ENCODE data around the gene HLCS. TPM values are rescaled to one million over a fixed set of nuclear protein-coding genes. Genes with fewer than 3 reads are reported as not detected.

HLCS gene
- total and polyA plus RNA-seq, 2 experiments from 2014 or later, result 12.4 to 20.1 TPM

DNA sequence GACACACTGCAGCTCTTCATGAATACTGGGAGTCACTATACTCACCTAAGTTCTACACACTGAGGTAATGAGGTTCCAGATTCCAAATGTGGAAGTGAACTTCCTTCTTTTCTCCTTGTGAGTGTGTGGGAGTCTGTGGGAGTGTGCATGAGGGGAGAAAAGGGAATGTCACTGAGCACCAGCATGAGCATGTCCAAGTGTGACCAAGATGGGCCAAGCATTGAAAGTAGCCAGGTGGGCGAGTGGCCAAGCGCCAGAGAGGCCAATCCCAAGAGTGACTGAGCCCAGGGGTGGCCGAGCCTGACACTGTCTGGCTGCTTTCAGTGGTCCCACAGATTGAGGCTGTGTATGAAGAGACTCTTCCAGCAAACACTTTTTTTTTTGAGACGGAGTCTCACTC is 132.3 kb downstream of the HLCS start:
- Histone ChIP-seq H3K27ac (no peak overlapping the region), H3K4me3 (no peak overlapping the region), H3K9me3 (ENCODE audit: low read depth) (no peaks in the 10 kb centered on the region), H3K36me3 (no peaks in the 10 kb centered on the region), H3K27me3 (no peaks in the 10 kb centered on the region), H3K4me1 (ENCODE audit: low read depth) (no peaks in the 10 kb centered on the region)
- no peak for DNase-seq (ENCODE audit: low read depth in 1 of 2, low spot score in 1 of 2)
- TF ChIP-seq, protein P1, sequence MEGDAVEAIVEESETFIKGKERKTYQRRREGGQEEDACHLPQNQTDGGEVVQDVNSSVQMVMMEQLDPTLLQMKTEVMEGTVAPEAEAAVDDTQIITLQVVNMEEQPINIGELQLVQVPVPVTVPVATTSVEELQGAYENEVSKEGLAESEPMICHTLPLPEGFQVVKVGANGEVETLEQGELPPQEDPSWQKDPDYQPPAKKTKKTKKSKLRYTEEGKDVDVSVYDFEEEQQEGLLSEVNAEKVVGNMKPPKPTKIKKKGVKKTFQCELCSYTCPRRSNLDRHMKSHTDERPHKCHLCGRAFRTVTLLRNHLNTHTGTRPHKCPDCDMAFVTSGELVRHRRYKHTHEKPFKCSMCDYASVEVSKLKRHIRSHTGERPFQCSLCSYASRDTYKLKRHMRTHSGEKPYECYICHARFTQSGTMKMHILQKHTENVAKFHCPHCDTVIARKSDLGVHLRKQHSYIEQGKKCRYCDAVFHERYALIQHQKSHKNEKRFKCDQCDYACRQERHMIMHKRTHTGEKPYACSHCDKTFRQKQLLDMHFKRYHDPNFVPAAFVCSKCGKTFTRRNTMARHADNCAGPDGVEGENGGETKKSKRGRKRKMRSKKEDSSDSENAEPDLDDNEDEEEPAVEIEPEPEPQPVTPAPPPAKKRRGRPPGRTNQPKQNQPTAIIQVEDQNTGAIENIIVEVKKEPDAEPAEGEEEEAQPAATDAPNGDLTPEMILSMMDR (IDR thresholded peaks at IDR 0.05; ENCODE audit: low read depth, low read length), result no peak

DNA sequence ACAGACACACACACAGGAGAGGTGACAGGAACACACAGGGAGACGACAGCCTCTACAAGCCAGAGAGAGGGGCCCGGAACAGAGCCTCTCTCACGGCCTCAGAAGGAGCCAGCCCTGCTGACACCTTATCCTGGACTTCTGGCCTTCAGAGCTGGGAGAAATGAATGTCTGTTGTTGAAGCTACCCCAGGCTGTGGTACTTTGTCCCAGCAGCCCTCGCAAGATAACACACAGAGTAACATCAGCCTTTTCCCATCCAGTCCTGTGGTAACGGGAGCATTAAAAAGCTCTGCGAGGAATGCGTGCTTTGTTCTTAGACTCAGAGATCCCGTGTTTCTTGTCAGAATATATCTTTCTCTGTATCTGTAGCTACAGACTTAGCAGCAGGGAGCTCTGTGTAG is 136.4 kb downstream of the HLCS start:
- H3K36me3 ChIP-seq, result no peaks in the 10 kb centered on the region
- H3K9me3 ChIP-seq (ENCODE audit: low read depth), result no peaks in the 10 kb centered on the region
- DNase-seq (ENCODE audit: low read depth in 1 of 2, low spot score in 1 of 2), result peak in 1 of 2 donors; percentile 28
- no peak overlapping the region for H3K4me3 ChIP-seq
- H3K27ac ChIP-seq, result peak overlapping the region; percentile 7
- no peaks in the 10 kb centered on the region for H3K27me3 ChIP-seq
- H3K4me1 ChIP-seq (ENCODE audit: low read depth), result peaks cover 6% of the 10 kb centered on the region
- TF ChIP-seq, protein P1 (IDR thresholded peaks at IDR 0.05; ENCODE audit: low read depth, low read length), result no peak

DNA sequence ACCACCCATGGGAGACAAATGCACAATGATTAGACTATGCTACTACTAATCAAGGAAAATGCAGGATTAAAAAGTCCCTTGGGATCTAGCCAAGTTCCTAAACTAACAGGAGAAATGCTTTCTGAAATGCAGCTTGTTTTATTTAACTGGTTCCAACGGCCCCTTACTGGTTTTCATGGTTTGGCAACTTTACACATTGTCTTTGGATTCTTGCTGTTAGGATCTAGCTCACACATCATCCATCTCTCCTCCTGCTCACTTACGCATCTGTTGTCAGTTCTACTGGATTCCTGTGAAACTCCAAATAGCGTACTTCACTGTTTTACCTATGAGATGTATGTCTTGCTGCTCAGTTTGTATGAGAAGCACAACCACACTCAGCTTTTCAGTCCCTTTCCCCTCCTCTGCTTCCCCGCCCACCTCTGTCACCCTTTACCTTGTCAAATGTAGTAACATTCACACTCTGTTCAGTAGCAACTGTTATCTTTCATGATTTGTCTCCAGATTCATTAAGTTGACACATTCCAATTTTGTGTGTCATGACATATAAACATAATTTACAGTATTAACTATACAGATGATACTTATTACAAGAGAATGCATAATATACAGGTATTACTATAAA is 137.5 kb downstream of the HLCS start:
- Histone ChIP-seq H3K9me3 (ENCODE audit: low read depth) (no peaks in the 10 kb centered on the region), H3K27ac (no peak overlapping the region), H3K27me3 (no peaks in the 10 kb centered on the region), H3K4me1 (ENCODE audit: low read depth) (peaks cover 6% of the 10 kb centered on the region), H3K4me3 (no peak overlapping the region), H3K36me3 (no peaks in the 10 kb centered on the region)
- peak in 1 of 2 donors; percentile 4 for DNase-seq (ENCODE audit: low read depth in 1 of 2, low spot score in 1 of 2)
- TF ChIP-seq, protein P1 (IDR thresholded peaks at IDR 0.05; ENCODE audit: low read depth, low read length), result no peak

DNA sequence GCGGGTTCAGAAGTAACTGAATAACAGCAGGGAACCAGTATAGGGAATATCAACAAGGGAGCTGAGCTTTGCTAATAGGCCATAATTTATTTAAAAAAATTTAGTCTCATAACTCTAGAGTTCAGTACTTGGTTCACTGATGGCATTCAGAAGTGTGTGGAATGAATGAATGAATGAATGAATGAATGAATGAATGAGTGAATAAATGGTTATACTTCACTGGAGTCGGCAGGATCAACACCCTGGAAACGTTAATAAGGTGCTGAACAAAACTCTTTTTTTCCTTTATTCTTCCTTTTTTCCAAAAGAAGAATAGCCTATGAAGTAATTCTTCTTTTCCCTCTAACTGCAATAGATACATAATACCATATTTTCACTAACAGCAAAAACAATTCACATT is 138.3 kb downstream of the HLCS start:
- Histone ChIP-seq H3K4me3 (no peak overlapping the region), H3K27me3 (no peaks in the 10 kb centered on the region), H3K4me1 (ENCODE audit: low read depth) (peaks cover 6% of the 10 kb centered on the region), H3K36me3 (no peaks in the 10 kb centered on the region), H3K27ac (no peak overlapping the region), H3K9me3 (ENCODE audit: low read depth) (no peaks in the 10 kb centered on the region)
- no peak for DNase-seq (ENCODE audit: low read depth in 1 of 2, low spot score in 1 of 2)
- TF ChIP-seq, protein P1 (IDR thresholded peaks at IDR 0.05; ENCODE audit: low read depth, low read length), result no peak

DNA sequence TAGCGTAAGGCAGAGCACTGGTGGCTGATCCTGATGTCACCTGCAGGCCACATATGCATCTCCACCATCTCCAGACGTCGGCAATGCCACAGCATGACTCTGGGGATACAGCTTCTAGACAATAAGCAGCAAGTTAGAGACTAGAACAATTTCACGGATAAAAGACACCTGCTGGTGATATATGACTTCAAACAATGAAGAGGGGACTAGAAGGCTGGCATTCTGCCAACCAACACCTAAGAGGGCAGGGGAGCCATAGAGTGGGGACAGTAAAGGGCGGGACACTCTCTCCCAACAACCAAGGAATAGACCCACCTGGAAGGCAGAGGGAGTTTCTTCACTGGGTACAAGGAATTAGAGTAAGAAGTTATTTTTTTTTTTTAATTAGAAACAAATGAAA is 140.8 kb downstream of the HLCS start:
- TF ChIP-seq, protein P1 (IDR thresholded peaks at IDR 0.05; ENCODE audit: low read depth, low read length), result no peak
- H3K4me1 ChIP-seq (ENCODE audit: low read depth), result peaks cover 6% of the 10 kb centered on the region
- H3K27me3 ChIP-seq, result no peaks in the 10 kb centered on the region

DNA sequence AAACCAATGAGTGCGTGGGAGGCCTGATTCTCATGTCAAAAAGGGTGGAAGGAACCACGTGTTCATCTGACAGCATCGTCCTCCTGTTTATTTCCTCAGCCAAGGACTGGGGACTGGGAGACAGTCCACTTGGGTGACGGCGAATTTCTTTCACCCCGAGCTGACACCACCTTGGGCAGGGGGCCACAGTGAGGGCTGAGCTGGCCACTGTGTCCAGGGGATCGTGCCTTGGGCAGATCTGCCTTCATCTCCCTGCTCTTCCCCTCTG is 145.5 kb downstream of the HLCS start:
- TF ChIP-seq, protein P1 (IDR thresholded peaks at IDR 0.05; ENCODE audit: low read depth, low read length), result no peak
- no peak for DNase-seq (ENCODE audit: low read depth in 1 of 2, low spot score in 1 of 2)
- Histone ChIP-seq H3K27me3 (no peaks in the 10 kb centered on the region), H3K4me3 (no peak overlapping the region), H3K9me3 (ENCODE audit: low read depth) (no peaks in the 10 kb centered on the region), H3K4me1 (ENCODE audit: low read depth) (peaks cover 6% of the 10 kb centered on the region), H3K36me3 (no peaks in the 10 kb centered on the region), H3K27ac (no peak overlapping the region)

More for the DNA sequence above, 140.8 kb downstream of the HLCS start:
- Histone ChIP-seq H3K9me3 (ENCODE audit: low read depth) (no peaks in the 10 kb centered on the region), H3K4me3 (no peak overlapping the region), H3K36me3 (no peaks in the 10 kb centered on the region), H3K27ac (no peak overlapping the region)
- DNase-seq (ENCODE audit: low read depth in 1 of 2, low spot score in 1 of 2), result no peak
